Liver (tissue), 3 donors: ENCODE measurements around the gene GALNT17.

Source experiments
- EGR1 ChIP-seq, 2 donors: IDR thresholded peaks; 2 replicates each; pipeline ENCODE4 v1.6.1; 2016 to 2018; ENCODE audit warnings: antibody characterized with exemption in 2 of 2, low read depth in 2 of 2
- FOXA1 ChIP-seq: IDR thresholded peaks from 2 replicates; pipeline ENCODE4 v1.6.1; 2016; ENCODE audit warnings: antibody characterized with exemption
- GABPA ChIP-seq, 2 donors: IDR thresholded peaks in 1 of 2; conservative IDR thresholded peaks in 1 of 2; 2 replicates each; pipeline ENCODE4 v1.6.1; 2016; ENCODE audit warnings: antibody characterized with exemption in 2 of 2, mild to moderate bottlenecking in 1 of 2, moderate library complexity in 1 of 2
- HNF4G ChIP-seq: IDR thresholded peaks from 2 replicates; pipeline ENCODE4 v1.6.1; 2016; ENCODE audit warnings: antibody characterized with exemption
- JUND ChIP-seq, 2 donors: IDR thresholded peaks; 2 replicates each; pipeline ENCODE4 v1.6.1; 2016; ENCODE audit warnings: antibody characterized with exemption in 2 of 2
- RAD21 ChIP-seq, 2 donors: IDR thresholded peaks; 2 replicates each; pipeline ENCODE4 v1.6.1; 2016; ENCODE audit warnings: antibody characterized with exemption in 2 of 2, mild to moderate bottlenecking in 2 of 2
- RXRA ChIP-seq, 2 donors: IDR thresholded peaks; 2 replicates each; pipeline ENCODE4 v1.6.1; 2017 to 2018; ENCODE audit warnings: antibody characterized with exemption in 2 of 2, mild to moderate bottlenecking in 1 of 2
- TAF1 ChIP-seq: conservative IDR thresholded peaks from 2 replicates; pipeline ENCODE4 v1.6.1; 2016; ENCODE audit warnings: antibody characterized with exemption, mild to moderate bottlenecking
- YY1 ChIP-seq: IDR thresholded peaks from 2 replicates; pipeline ENCODE4 v1.6.1; 2016; ENCODE audit warnings: antibody characterized with exemption, mild to moderate bottlenecking
- TF ChIP-seq, protein P1 (sequence below): fragments of 150-350 bp; IDR thresholded peaks from 2 replicates; pipeline ENCODE4 v1.5.1; 2017; ENCODE audit warnings: improper control_type of control experiment, low read depth, low read length; ENCODE audit not compliant: missing input control
- TF ChIP-seq, protein P2 (sequence below): IDR thresholded peaks from 2 replicates; pipeline ENCODE4 v1.6.1; 2016; ENCODE audit warnings: antibody characterized with exemption
- TF ChIP-seq, protein P3 (sequence below): IDR thresholded peaks from 2 replicates; pipeline ENCODE4 v1.6.1; 2016; ENCODE audit warnings: antibody characterized with exemption, mild to moderate bottlenecking
- TF ChIP-seq, protein P4 (sequence below): IDR thresholded peaks from 2 replicates; pipeline ENCODE4 v1.6.1; 2016; ENCODE audit warnings: antibody characterized with exemption
- donor health status: healthy.
- donor health status: healthy.

DNA sequence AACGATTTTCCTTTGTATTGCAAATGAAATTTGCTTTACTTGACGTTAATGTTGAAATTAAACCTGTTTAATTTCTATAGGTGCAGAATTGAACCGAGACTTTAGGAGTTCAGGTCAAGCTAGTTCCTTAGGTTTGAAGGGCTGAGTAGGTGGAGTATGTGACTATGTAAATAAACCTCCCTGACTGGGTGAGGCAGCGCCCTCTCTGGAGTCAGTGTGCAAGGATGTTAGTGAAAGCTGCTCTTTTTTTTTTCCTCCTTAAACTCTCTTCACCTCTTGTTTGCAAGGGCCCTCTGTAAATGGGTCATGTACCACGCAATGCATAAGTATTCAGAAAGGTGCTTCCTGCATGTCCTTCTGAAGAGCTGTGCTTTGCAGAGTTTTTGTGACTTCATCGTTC is 33.8 kb downstream of the GALNT17 start:
- TF ChIP-seq, protein P1, sequence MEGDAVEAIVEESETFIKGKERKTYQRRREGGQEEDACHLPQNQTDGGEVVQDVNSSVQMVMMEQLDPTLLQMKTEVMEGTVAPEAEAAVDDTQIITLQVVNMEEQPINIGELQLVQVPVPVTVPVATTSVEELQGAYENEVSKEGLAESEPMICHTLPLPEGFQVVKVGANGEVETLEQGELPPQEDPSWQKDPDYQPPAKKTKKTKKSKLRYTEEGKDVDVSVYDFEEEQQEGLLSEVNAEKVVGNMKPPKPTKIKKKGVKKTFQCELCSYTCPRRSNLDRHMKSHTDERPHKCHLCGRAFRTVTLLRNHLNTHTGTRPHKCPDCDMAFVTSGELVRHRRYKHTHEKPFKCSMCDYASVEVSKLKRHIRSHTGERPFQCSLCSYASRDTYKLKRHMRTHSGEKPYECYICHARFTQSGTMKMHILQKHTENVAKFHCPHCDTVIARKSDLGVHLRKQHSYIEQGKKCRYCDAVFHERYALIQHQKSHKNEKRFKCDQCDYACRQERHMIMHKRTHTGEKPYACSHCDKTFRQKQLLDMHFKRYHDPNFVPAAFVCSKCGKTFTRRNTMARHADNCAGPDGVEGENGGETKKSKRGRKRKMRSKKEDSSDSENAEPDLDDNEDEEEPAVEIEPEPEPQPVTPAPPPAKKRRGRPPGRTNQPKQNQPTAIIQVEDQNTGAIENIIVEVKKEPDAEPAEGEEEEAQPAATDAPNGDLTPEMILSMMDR: no peak
- no peak for TF ChIP-seq GABPA (IDR thresholded peaks at IDR 0.05 in 1 of 2, conservative IDR thresholded peaks at IDR 0.05 in 1 of 2)
- TF ChIP-seq FOXA1: no peak
- TF ChIP-seq, protein P2, sequence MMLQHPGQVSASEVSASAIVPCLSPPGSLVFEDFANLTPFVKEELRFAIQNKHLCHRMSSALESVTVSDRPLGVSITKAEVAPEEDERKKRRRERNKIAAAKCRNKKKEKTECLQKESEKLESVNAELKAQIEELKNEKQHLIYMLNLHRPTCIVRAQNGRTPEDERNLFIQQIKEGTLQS: no peak
- no peak for TF ChIP-seq RAD21 (IDR thresholded peaks at IDR 0.05)
- no peak for TF ChIP-seq YY1
- TF ChIP-seq, protein P3, sequence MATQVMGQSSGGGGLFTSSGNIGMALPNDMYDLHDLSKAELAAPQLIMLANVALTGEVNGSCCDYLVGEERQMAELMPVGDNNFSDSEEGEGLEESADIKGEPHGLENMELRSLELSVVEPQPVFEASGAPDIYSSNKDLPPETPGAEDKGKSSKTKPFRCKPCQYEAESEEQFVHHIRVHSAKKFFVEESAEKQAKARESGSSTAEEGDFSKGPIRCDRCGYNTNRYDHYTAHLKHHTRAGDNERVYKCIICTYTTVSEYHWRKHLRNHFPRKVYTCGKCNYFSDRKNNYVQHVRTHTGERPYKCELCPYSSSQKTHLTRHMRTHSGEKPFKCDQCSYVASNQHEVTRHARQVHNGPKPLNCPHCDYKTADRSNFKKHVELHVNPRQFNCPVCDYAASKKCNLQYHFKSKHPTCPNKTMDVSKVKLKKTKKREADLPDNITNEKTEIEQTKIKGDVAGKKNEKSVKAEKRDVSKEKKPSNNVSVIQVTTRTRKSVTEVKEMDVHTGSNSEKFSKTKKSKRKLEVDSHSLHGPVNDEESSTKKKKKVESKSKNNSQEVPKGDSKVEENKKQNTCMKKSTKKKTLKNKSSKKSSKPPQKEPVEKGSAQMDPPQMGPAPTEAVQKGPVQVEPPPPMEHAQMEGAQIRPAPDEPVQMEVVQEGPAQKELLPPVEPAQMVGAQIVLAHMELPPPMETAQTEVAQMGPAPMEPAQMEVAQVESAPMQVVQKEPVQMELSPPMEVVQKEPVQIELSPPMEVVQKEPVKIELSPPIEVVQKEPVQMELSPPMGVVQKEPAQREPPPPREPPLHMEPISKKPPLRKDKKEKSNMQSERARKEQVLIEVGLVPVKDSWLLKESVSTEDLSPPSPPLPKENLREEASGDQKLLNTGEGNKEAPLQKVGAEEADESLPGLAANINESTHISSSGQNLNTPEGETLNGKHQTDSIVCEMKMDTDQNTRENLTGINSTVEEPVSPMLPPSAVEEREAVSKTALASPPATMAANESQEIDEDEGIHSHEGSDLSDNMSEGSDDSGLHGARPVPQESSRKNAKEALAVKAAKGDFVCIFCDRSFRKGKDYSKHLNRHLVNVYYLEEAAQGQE: no peak
- TF ChIP-seq, protein P4, sequence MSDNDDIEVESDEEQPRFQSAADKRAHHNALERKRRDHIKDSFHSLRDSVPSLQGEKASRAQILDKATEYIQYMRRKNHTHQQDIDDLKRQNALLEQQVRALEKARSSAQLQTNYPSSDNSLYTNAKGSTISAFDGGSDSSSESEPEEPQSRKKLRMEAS: no peak
- no peak for TF ChIP-seq EGR1 (IDR thresholded peaks at IDR 0.05; ENCODE audit: low read depth in 2 of 2)
- no peak for TF ChIP-seq HNF4G
- TF ChIP-seq RXRA (IDR thresholded peaks at IDR 0.05): no peak
- no peak for TF ChIP-seq JUND (IDR thresholded peaks at IDR 0.05)
- no peak for TF ChIP-seq TAF1
